Spinal cord (tissue), 4 donors: ENCODE measurements around the gene FUT6. TPM values are rescaled to one million over a fixed set of nuclear protein-coding genes. Genes with fewer than 3 reads are reported as not detected.

Source experiments
- polyA plus RNA-seq, 2 donors: library from polyadenylated mRNA; unstranded; fragments of 120-200 nt; gene quantifications; one replicate each; pipeline ENCODE4 v1.2.1, GENCODE V29; 2013; ENCODE audit not compliant: insufficient read length in 2 of 2
- total RNA-seq, 2 donors: library from RNA; depleted of rRNA in 1 of 2; stranded (reverse); fragments of 120-200 nt in 1 of 2; fragments of >200 nt in 1 of 2; gene quantifications; one replicate each; pipeline versions ENCODE4 v1.2.3 to v1.2.4, GENCODE V29; 2013 to 2014

The FUT6 gene
- total and polyA plus RNA-seq, 4 donors, result 0.21 TPM; not detected in 3

Other genes starting within 250 kb of the FUT6 start
- 10 to 100 TPM; 36.6 to 49.1 TPM for gene SAFB2, start 216.9 kb downstream of the FUT6 start, total RNA-seq
- 100 to 1,000 TPM in 1 of 2 donors, 10 to 100 TPM in 1; 85.7 to 122 TPM for gene SAFB2, start 216.9 kb downstream of the FUT6 start, polyA plus RNA-seq
- gene SAFB, start 216.6 kb downstream of the FUT6 start, total RNA-seq, result 10 to 100 TPM; 46.2 to 61.4 TPM
- gene SAFB, start 216.6 kb downstream of the FUT6 start, polyA plus RNA-seq, result 100 to 1,000 TPM; 137 to 162 TPM
- gene MICOS13, start 159.2 kb downstream of the FUT6 start, total RNA-seq, result 10 to 100 TPM; 27.2 to 83.1 TPM
- gene MICOS13, start 159.2 kb downstream of the FUT6 start, polyA plus RNA-seq, result 10 to 100 TPM; 74.5 to 74.8 TPM
- 10 to 100 TPM; 27.7 to 28.5 TPM for gene HSD11B1L, start 158.7 kb downstream of the FUT6 start, total RNA-seq
- 10 to 100 TPM; 67.1 to 71.1 TPM for gene HSD11B1L, start 158.7 kb downstream of the FUT6 start, polyA plus RNA-seq
- 1,000 to 10,000 TPM in 1 of 2 donors, 100 to 1,000 TPM in 1; 162 to 1,048 TPM for gene RPL36, start 149.4 kb downstream of the FUT6 start, total RNA-seq
- 100 to 1,000 TPM; 682 to 689 TPM for gene RPL36, start 149.4 kb downstream of the FUT6 start, polyA plus RNA-seq
- 10 to 100 TPM; 29.8 to 45.2 TPM for gene LONP1, start 119.6 kb downstream of the FUT6 start, total RNA-seq
- gene LONP1, start 119.6 kb downstream of the FUT6 start, polyA plus RNA-seq, result 10 to 100 TPM; 72.6 to 79.7 TPM
- 1 to 10 TPM in 1 of 2 donors, not detected in 1; 3.6 TPM for gene CATSPERD, start 119.1 kb downstream of the FUT6 start, total RNA-seq
- gene CATSPERD, start 119.1 kb downstream of the FUT6 start, polyA plus RNA-seq, result 1 to 10 TPM in 1 of 2 donors, under 1 TPM in 1; 0.59 to 2.8 TPM
- 1 to 10 TPM in 1 of 2 donors, under 1 TPM in 1; 0.20 to 2.6 TPM for gene PRR22, start 55.0 kb downstream of the FUT6 start, total RNA-seq
- 1 to 10 TPM; 3.9 to 4.1 TPM for gene PRR22, start 55.0 kb downstream of the FUT6 start, polyA plus RNA-seq
- 10 to 100 TPM in 1 of 2 donors, 1 to 10 TPM in 1; 9.5 to 21.5 TPM for gene DUS3L, start 48.5 kb downstream of the FUT6 start, total RNA-seq
- gene DUS3L, start 48.5 kb downstream of the FUT6 start, polyA plus RNA-seq, result 10 to 100 TPM; 22.9 to 31.0 TPM
- gene NRTN, start 34.6 kb downstream of the FUT6 start, total RNA-seq, result under 1 TPM; 0.20 to 0.99 TPM
- gene NRTN, start 34.6 kb downstream of the FUT6 start, polyA plus RNA-seq, result under 1 TPM; 0.38 to 0.53 TPM
- not detected for gene FUT3, start 11.7 kb upstream of the FUT6 start, total RNA-seq
- under 1 TPM; 0.26 to 0.32 TPM for gene FUT3, start 11.7 kb upstream of the FUT6 start, polyA plus RNA-seq
- gene FUT5, start 30.8 kb upstream of the FUT6 start, total RNA-seq, result not detected
- gene FUT5, start 30.8 kb upstream of the FUT6 start, polyA plus RNA-seq, result not detected
- gene NDUFA11, start 64.1 kb upstream of the FUT6 start, total RNA-seq, result 100 to 1,000 TPM in 1 of 2 donors, 10 to 100 TPM in 1; 63.6 to 304 TPM
- gene NDUFA11, start 64.1 kb upstream of the FUT6 start, polyA plus RNA-seq, result 100 to 1,000 TPM; 254 to 262 TPM
- gene VMAC, start 65.2 kb upstream of the FUT6 start, total RNA-seq, result 1 to 10 TPM; 5.3 to 9.8 TPM
- gene VMAC, start 65.2 kb upstream of the FUT6 start, polyA plus RNA-seq, result 1 to 10 TPM; 4.7 to 8.5 TPM
- 10 to 100 TPM; 15.3 to 85.3 TPM for gene CAPS, start 74.6 kb upstream of the FUT6 start, total RNA-seq
- gene CAPS, start 74.6 kb upstream of the FUT6 start, polyA plus RNA-seq, result 10 to 100 TPM; 44.6 to 54.2 TPM
- 10 to 100 TPM; 42.0 to 52.0 TPM for gene RANBP3, start 138.4 kb upstream of the FUT6 start, total RNA-seq
- gene RANBP3, start 138.4 kb upstream of the FUT6 start, polyA plus RNA-seq, result 10 to 100 TPM; 74.1 to 88.6 TPM